CD14-positive monocyte (primary cell): ENCODE results near the gene NHERF2. TPM values are rescaled to one million over a fixed set of nuclear protein-coding genes. Genes with fewer than 3 reads are reported as not detected.
A peak's percentile ranks its signal among the peaks of the same experiment; 100 is the strongest.
"Not testable (repeated sequence)": the region's sequence is repeated elsewhere in the genome, so short reads cannot be mapped to it uniquely, and the experiment has no call there.

Experiments used
- DNase-seq, 3 donors: peaks; one replicate each; pipeline ENCODE4 v3.0.0-alpha.2; 2011 to 2022
- H2AFZ ChIP-seq: 2 replicates; pipeline ENCODE4 v1.6.0; 2012; ENCODE audit warnings: mild to moderate bottlenecking, low read depth, low read length, inconsistent platforms; ENCODE audit not compliant: insufficient read depth, poor library complexity, severe bottlenecking
- H3K27ac ChIP-seq, 2 donors: 1 replicate in 1 of 2; 2 replicates in 1 of 2; pipeline ENCODE4 v1.5.1; 2012 to 2013; ENCODE audit warnings: low read length in 2 of 2, control low read depth in 1 of 2, inconsistent platforms in 1 of 2, low read depth in 1 of 2, mild to moderate bottlenecking in 1 of 2
- H3K27me3 ChIP-seq, 2 donors: one replicate each; pipeline versions ENCODE4 v1.6.0 to v1.6.1; 2011 to 2013; ENCODE audit warnings: low read length in 2 of 2; ENCODE audit not compliant: control insufficient read depth in 2 of 2, insufficient read depth in 2 of 2
- H3K36me3 ChIP-seq, 2 donors: replicated peaks in 1 of 2; 1 replicate in 1 of 2; 2 replicates in 1 of 2; pipeline versions ENCODE4 v1.5.1 to v1.6.1; 2012 to 2013; ENCODE audit warnings: low read length in 2 of 2, control low read depth in 1 of 2, inconsistent platforms in 1 of 2, mild to moderate bottlenecking in 1 of 2; ENCODE audit not compliant: insufficient read depth in 2 of 2, control insufficient read depth in 1 of 2
- H3K4me1 ChIP-seq, 2 donors: 1 replicate in 1 of 2; 2 replicates in 1 of 2; pipeline versions ENCODE4 v1.5.1 to v1.6.1; 2012 to 2013; ENCODE audit warnings: low read length in 2 of 2, control low read depth in 1 of 2, inconsistent platforms in 1 of 2, mild to moderate bottlenecking in 1 of 2, moderate library complexity in 1 of 2; ENCODE audit not compliant: insufficient read depth in 2 of 2, control insufficient read depth in 1 of 2
- H3K4me2 ChIP-seq: replicated peaks from 2 replicates; pipeline ENCODE3; 2012; ENCODE audit warnings: low read length, moderate library complexity, mild to moderate bottlenecking; ENCODE audit not compliant: poor library complexity, severe bottlenecking; ENCODE audit errors: extremely low read depth
- H3K4me3 ChIP-seq, 3 experiments: fragments of 200-600 bp in 1 of 3; sonication (generic) in 1 of 3; replicated peaks in 1 of 3; 1 replicate in 2 of 3; 2 replicates in 1 of 3; pipeline ENCODE4 v1.5.1; 2011 to 2013; ENCODE audit warnings: low read length in 3 of 3, mild to moderate bottlenecking in 3 of 3, control low read depth in 2 of 3, low read depth in 2 of 3, inconsistent platforms in 1 of 3, moderate library complexity in 1 of 3
- H3K79me2 ChIP-seq: 2 replicates; pipeline ENCODE4 v1.6.0; 2012; ENCODE audit warnings: mild to moderate bottlenecking, control low read depth, inconsistent platforms, low read length, moderate library complexity; ENCODE audit not compliant: insufficient read depth
- H3K9ac ChIP-seq: 2 replicates; pipeline ENCODE4 v1.6.0; 2017; ENCODE audit warnings: low read length, mild to moderate bottlenecking; ENCODE audit not compliant: insufficient read depth, poor library complexity, severe bottlenecking
- H3K9me3 ChIP-seq, 2 donors: replicated peaks in 1 of 2; 1 replicate in 1 of 2; 2 replicates in 1 of 2; pipeline versions ENCODE4 v1.5.1 to v1.6.1; 2012 to 2013; ENCODE audit warnings: low read length in 2 of 2, control low read depth in 1 of 2; ENCODE audit not compliant: control insufficient read depth in 1 of 2, insufficient read depth in 1 of 2
- H4K20me1 ChIP-seq: 2 replicates; pipeline ENCODE4 v1.6.0; 2012; ENCODE audit warnings: mild to moderate bottlenecking, low read length, control low read depth, moderate library complexity; ENCODE audit not compliant: insufficient read depth
- H3K27ac Mint-ChIP-seq, 7 donors: one replicate each; pipeline ENCODE4 v1.8.0; 2020; ENCODE audit warnings: mild to moderate bottlenecking in 7 of 7, mixed read lengths in 7 of 7, moderate library complexity in 6 of 7, inconsistent platforms in 2 of 7
- H3K27me3 Mint-ChIP-seq, 3 donors: one replicate each; pipeline ENCODE4 v1.8.0; 2021 to 2022; ENCODE audit warnings: low read depth in 3 of 3, mild to moderate bottlenecking in 3 of 3, mixed read lengths in 3 of 3, moderate library complexity in 3 of 3, inconsistent platforms in 1 of 3
- H3K36me3 Mint-ChIP-seq, 2 donors: one replicate each; pipeline ENCODE4 v1.8.0; 2020; ENCODE audit warnings: mixed read lengths in 2 of 2, inconsistent platforms in 1 of 2, mild to moderate bottlenecking in 1 of 2
- H3K4me1 Mint-ChIP-seq: one replicate; pipeline ENCODE4 v1.8.0; 2020; ENCODE audit warnings: mild to moderate bottlenecking, mixed read lengths
- H3K4me3 Mint-ChIP-seq, 2 donors: one replicate each; pipeline ENCODE4 v1.8.0; 2020; ENCODE audit warnings: mild to moderate bottlenecking in 2 of 2, mixed read lengths in 2 of 2, moderate library complexity in 1 of 2
- H3K9me3 Mint-ChIP-seq, 7 donors: one replicate each; pipeline ENCODE4 v1.8.0; 2020 to 2022; ENCODE audit warnings: mixed read lengths in 7 of 7, mild to moderate bottlenecking in 6 of 7, moderate library complexity in 6 of 7, inconsistent platforms in 2 of 7
- WGBS: methylation state at CpG from one replicate; pipeline ENCODE4 v1.1.5; 2013; ENCODE audit warnings: missing lambda C conversion rate; ENCODE audit not compliant: insufficient coverage; 5-methylcytosine and 5-hydroxymethylcytosine counted together
- intact Hi-C, 2 donors: fragments of 100-400 bp; cut with micrococcal nuclease; formaldehyde crosslinking; loops; one replicate each; pipeline versions ENCODE4 v1.15.0 to v1.15.1; 2023
- polyA plus RNA-seq, 3 donors: library from polyadenylated mRNA; depleted of rRNA in 1 of 3; unstranded in 2 of 3; stranded (reverse) in 1 of 3; fragments of 300-500 nt in 2 of 3; fragments of >200 nt in 1 of 3; fragmentation: Illumina TruSeq in 2 of 3; gene quantifications; 1 replicate in 2 of 3; 2 replicates in 1 of 3; pipeline ENCODE4 v1.2.3, GENCODE V29; 2012 to 2021
- TF ChIP-seq, protein P1 (sequence below): fragments of 200-600 bp; IDR thresholded peaks from one replicate; pipeline ENCODE4 v1.8.0; 2022; ENCODE audit warnings: antibody characterized with exemption, mild to moderate bottlenecking

NHERF2 gene
- polyA plus RNA-seq, 3 donors, result 0.66 to 8.2 (median 0.78) TPM

DNA sequence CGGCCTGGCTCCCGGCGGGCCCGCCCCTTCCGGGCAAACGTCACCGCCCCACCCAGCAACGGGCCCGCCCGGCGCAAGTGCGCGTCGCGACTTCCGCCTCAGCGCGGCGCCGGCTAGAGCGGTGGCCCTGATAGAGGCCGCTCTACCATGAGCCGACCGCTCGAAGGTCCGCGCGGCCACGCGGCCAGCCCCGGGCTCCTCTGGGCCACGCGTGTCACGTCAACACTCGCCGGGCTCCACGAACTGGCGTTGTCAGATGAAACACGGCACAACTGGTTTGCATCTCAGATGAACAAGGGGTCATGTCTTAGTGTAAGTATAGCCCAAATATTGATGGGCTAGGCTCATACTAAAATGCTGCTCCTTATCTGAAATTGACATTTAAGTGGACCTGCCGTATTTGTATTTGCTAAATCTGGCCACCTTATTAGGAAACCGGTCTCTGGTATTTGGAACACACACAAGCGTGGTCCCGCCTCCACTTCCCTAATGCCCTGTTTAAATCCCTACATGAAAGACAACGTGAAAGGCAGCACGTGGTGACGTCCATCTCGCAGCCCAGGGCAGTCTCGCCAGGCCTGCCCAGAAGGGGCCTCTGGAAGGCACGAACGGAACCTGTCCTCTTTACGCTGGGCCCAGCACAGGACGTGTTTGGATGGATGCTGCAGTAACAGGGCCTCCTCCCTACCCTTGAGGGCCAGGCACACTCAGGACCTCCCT, 16.8 kb upstream of the NHERF2 start, which contains the start of gene ZNF598:
ZNF598 (minus strand) TSS at position 31 of the 720 bp plus-strand sequence.
- Histone ChIP-seq H3K9ac (peak within 1 kb of the TSS; percentile 91), H3K4me1 (peaks cover 34 to 56% of the 10 kb centered on the region in 2 donors), H2AFZ (peak within 1 kb of the TSS; percentile 75), H3K27ac (peak within 1 kb of the TSS; percentile 80 to 88), H3K4me2 (peak within 1 kb of the TSS; percentile 94), H3K27me3 (no peaks in the 10 kb centered on the region), H4K20me1 (peaks cover 38% of the 10 kb centered on the region), H3K36me3 (peaks cover 0 to 2% of the 10 kb centered on the region in 2 donors), H3K9me3 (no peaks in the 10 kb centered on the region), H3K79me2 (peaks cover 44% of the 10 kb centered on the region), H3K4me3 (peak within 1 kb of the TSS; percentile 59 to 85 (median 63))
- DNase-seq, result peak; percentile 81 to 86 (median 85)
- H3K4me3 Mint-ChIP-seq, result peak within 1 kb of the TSS; percentile 84 to 92
- H3K27me3 Mint-ChIP-seq, result peaks cover 0 to 1% (median 0%) of the 10 kb centered on the region in 3 donors
- TF ChIP-seq, protein P1, sequence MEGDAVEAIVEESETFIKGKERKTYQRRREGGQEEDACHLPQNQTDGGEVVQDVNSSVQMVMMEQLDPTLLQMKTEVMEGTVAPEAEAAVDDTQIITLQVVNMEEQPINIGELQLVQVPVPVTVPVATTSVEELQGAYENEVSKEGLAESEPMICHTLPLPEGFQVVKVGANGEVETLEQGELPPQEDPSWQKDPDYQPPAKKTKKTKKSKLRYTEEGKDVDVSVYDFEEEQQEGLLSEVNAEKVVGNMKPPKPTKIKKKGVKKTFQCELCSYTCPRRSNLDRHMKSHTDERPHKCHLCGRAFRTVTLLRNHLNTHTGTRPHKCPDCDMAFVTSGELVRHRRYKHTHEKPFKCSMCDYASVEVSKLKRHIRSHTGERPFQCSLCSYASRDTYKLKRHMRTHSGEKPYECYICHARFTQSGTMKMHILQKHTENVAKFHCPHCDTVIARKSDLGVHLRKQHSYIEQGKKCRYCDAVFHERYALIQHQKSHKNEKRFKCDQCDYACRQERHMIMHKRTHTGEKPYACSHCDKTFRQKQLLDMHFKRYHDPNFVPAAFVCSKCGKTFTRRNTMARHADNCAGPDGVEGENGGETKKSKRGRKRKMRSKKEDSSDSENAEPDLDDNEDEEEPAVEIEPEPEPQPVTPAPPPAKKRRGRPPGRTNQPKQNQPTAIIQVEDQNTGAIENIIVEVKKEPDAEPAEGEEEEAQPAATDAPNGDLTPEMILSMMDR, result no peak
- peaks cover 43% of the 10 kb centered on the region for H3K4me1 Mint-ChIP-seq
- H3K9me3 Mint-ChIP-seq, result peaks cover 0 to 2% (median 0%) of the 10 kb centered on the region in 7 donors
- intact Hi-C loops, result loop anchor here (5.0 to 10.0 kb wide), 4 partner anchors 37 to 245 kb away; partner anchors contain the start of genes ECI1 (in 1 of the 2), NTHL1 (in 1 of the 2) and TSC2 (in 1 of the 2)
- WGBS, result 1% methylated on average over 52 of the region's 52 CpGs
- peak within 1 kb of the TSS; percentile 95 to 98 (median 97) for H3K27ac Mint-ChIP-seq
- H3K36me3 Mint-ChIP-seq, result peaks cover 4 to 7% of the 10 kb centered on the region in 2 donors

DNA sequence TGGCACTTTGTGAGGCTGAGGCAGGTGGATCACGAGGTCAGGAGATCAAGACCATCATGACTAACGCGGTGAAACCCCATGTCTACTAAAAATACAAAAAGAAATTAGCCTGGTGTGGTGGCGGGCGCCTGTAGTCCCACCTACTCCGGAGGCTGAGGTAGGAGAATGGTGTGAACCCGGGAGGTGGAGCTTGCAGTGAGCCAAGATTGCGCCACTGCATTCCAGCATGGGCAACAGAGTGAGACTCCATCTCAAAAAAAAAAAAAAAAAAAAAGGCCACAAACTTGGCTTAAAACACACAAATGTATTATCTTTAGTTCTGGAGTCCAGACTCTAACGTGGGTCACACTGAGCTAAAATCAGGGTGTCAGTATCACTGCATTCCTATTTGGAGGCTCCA, 15.0 kb upstream of the NHERF2 start:
- H3K36me3 Mint-ChIP-seq, intact Hi-C loops, H3K9me3 ChIP-seq, H3K9ac ChIP-seq, H3K4me3 ChIP-seq, H3K36me3 ChIP-seq, H3K27me3 ChIP-seq, H3K27me3 Mint-ChIP-seq, H3K27ac ChIP-seq, DNase-seq, H3K4me2 ChIP-seq, H3K4me3 Mint-ChIP-seq, H3K9me3 Mint-ChIP-seq, H2AFZ ChIP-seq: not testable (repeated sequence)
- peak overlapping the region in 3 of 7 donors; percentile 26 to 50 (median 50) for H3K27ac Mint-ChIP-seq
- Histone ChIP-seq H4K20me1 (peaks cover 20% of the 10 kb centered on the region), H3K79me2 (peaks cover 27% of the 10 kb centered on the region), H3K4me1 (peaks cover 39 to 58% of the 10 kb centered on the region in 2 donors)
- peaks cover 44% of the 10 kb centered on the region for H3K4me1 Mint-ChIP-seq
- WGBS, result 40% methylated on average over 2 of the region's 9 CpGs
